Mesothelial cell of epicardium (in vitro differentiated cells): Measurements from ENCODE around the gene SYTL3. TPM values are rescaled to one million over a fixed set of nuclear protein-coding genes. Genes with fewer than 3 reads are reported as not detected.

Experiments
- DNase-seq, 2 experiments: peaks; one replicate each; pipeline ENCODE4 v3.0.0; 2021; ENCODE audit warnings: low spot score in 2 of 2; ENCODE audit not compliant: unreplicated experiment in 2 of 2
- H3K27ac Mint-ChIP-seq: 2 replicates; pipeline ENCODE4 v1.8.0; 2021; ENCODE audit warnings: mixed read lengths
- H3K27me3 Mint-ChIP-seq: 2 replicates; pipeline ENCODE4 v1.8.0; 2021; ENCODE audit warnings: low read depth, mixed read lengths
- H3K36me3 Mint-ChIP-seq: 2 replicates; pipeline ENCODE4 v1.8.0; 2021; ENCODE audit warnings: mixed read lengths
- H3K4me1 Mint-ChIP-seq: 2 replicates; pipeline ENCODE4 v1.8.0; 2021; ENCODE audit warnings: mixed read lengths
- H3K4me3 Mint-ChIP-seq: 2 replicates; pipeline ENCODE4 v1.8.0; 2021; ENCODE audit warnings: mild to moderate bottlenecking, moderate library complexity, mixed read lengths
- H3K9me3 Mint-ChIP-seq: 2 replicates; pipeline ENCODE4 v1.8.0; 2021; ENCODE audit warnings: mixed read lengths
- total RNA-seq: library from RNA; stranded (reverse); gene quantifications from 3 replicates; pipeline ENCODE4 v1.2.1, GENCODE V29; 2021
- TF ChIP-seq, protein P1 (sequence below): fragments of 200-600 bp; sonication (generic); IDR thresholded peaks from one replicate; pipeline ENCODE4 v1.5.0; 2021; ENCODE audit warnings: antibody characterized with exemption; ENCODE audit not compliant: unreplicated experiment

Gene SYTL3
- total RNA-seq, 1 donor from 2014 or later = 6.1 TPM

DNA sequence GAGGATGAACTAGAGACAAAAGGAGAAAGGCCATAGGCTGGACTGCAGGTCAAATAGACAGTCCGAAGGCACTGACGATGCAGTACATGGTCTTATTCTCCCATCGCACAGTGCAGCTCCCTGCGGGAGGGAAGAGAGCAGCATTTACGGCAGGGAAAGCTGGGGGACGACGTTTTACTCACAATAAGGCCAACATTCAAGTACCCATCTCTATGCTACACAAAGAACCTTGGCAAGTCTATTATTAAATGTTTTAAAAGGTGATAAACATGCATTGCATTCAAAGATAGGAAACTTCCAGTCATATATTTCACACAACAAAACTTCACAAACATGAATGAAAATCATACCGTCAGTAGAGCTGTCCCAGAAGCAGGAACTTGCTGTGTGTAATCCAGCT, 13.1 kb upstream of the SYTL3 start:
- TF ChIP-seq, protein P1, sequence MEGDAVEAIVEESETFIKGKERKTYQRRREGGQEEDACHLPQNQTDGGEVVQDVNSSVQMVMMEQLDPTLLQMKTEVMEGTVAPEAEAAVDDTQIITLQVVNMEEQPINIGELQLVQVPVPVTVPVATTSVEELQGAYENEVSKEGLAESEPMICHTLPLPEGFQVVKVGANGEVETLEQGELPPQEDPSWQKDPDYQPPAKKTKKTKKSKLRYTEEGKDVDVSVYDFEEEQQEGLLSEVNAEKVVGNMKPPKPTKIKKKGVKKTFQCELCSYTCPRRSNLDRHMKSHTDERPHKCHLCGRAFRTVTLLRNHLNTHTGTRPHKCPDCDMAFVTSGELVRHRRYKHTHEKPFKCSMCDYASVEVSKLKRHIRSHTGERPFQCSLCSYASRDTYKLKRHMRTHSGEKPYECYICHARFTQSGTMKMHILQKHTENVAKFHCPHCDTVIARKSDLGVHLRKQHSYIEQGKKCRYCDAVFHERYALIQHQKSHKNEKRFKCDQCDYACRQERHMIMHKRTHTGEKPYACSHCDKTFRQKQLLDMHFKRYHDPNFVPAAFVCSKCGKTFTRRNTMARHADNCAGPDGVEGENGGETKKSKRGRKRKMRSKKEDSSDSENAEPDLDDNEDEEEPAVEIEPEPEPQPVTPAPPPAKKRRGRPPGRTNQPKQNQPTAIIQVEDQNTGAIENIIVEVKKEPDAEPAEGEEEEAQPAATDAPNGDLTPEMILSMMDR = no peak
- H3K9me3 Mint-ChIP-seq = no peaks in the 10 kb centered on the region
- no peak for DNase-seq
- H3K4me1 Mint-ChIP-seq = peaks cover 39% of the 10 kb centered on the region
- H3K27me3 Mint-ChIP-seq = no peaks in the 10 kb centered on the region
- peak overlapping the region; percentile 47 for H3K27ac Mint-ChIP-seq
- no peak overlapping the region for H3K4me3 Mint-ChIP-seq
- H3K36me3 Mint-ChIP-seq = peaks cover 39% of the 10 kb centered on the region

DNA sequence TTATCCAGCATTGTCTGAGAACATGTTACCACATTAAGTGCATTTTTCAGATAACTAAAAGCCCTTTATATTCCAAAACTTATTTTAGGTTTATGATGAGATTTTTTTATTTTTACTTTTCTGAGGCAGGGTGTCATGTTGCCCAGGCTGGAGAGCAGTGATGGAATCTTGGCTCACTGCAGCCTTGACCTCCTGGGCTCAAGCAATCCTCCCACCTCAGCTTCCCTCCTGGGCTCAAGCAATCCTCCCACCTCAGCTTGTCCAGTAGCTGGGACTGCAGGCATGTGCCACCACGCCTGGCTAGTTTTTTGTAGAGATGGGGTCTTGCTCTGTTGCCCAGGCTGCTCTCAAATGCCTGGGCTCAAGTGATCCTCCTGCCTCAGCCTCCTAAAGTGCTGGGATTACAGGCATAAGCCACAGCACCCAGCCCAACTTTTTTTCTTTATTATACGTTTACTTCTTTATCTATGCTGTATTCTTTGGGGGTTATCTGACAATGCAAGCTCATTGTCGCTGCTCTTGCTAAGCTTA, 11.5 kb upstream of the SYTL3 start:
- TF ChIP-seq, protein P1 = no peak
- peaks cover 34% of the 10 kb centered on the region for H3K36me3 Mint-ChIP-seq
- H3K9me3 Mint-ChIP-seq = no peaks in the 10 kb centered on the region
- no peak for DNase-seq
- peaks cover 45% of the 10 kb centered on the region for H3K4me1 Mint-ChIP-seq
- peak overlapping the region; percentile 49 for H3K27ac Mint-ChIP-seq
- no peaks in the 10 kb centered on the region for H3K27me3 Mint-ChIP-seq
- no peak overlapping the region for H3K4me3 Mint-ChIP-seq

DNA sequence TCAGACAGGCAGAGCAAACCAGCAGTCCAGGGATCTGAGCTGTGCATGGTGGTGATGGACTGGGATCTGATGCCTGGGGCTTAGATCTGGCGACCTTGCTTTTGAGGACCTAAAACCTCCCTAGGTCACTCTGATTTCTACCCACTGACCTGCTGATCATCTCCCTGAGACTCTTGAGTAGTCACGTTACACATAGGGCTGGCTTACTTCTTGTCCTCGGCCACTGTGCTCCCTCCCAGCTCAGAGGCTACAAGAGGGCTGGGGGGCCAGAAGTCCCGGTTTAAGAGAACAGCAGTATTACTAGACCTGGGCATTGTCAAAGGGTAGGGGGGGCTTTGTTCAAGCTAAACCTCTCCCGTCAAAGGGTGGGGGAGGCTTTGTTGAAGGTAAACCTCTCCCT, 10.8 kb upstream of the SYTL3 start:
- peaks cover 34% of the 10 kb centered on the region for H3K36me3 Mint-ChIP-seq
- H3K4me1 Mint-ChIP-seq = peaks cover 50% of the 10 kb centered on the region
- no peaks in the 10 kb centered on the region for H3K9me3 Mint-ChIP-seq
- H3K4me3 Mint-ChIP-seq = no peak overlapping the region
- DNase-seq = no peak
- no peaks in the 10 kb centered on the region for H3K27me3 Mint-ChIP-seq
- TF ChIP-seq, protein P1 = no peak
- H3K27ac Mint-ChIP-seq = peak overlapping the region; percentile 49

DNA sequence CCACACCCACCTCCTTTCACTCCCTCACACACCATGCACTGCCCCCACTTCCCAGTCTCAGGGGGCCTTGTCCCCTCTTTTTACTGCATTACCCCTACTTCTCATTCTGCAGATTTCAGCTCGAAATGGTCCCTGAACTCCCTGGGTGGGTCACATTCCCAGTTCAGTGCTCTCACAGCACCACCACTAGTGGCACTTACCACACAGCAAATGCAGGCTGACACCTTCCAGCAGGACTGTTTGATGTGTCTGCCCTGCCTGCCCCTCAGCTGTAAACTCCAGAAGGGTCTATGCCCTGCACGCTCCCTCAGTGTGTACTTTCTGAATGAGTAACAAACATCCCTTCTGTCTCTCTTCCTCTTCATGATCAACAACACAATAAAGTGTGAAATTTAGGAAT, 9.3 kb upstream of the SYTL3 start:
- TF ChIP-seq, protein P1 = no peak
- peak overlapping the region; percentile 55 for H3K27ac Mint-ChIP-seq
- DNase-seq = no peak
- H3K27me3 Mint-ChIP-seq = no peaks in the 10 kb centered on the region
- H3K4me1 Mint-ChIP-seq = peaks cover 49% of the 10 kb centered on the region
- no peaks in the 10 kb centered on the region for H3K9me3 Mint-ChIP-seq
- H3K36me3 Mint-ChIP-seq = peaks cover 31% of the 10 kb centered on the region
- no peak overlapping the region for H3K4me3 Mint-ChIP-seq

DNA sequence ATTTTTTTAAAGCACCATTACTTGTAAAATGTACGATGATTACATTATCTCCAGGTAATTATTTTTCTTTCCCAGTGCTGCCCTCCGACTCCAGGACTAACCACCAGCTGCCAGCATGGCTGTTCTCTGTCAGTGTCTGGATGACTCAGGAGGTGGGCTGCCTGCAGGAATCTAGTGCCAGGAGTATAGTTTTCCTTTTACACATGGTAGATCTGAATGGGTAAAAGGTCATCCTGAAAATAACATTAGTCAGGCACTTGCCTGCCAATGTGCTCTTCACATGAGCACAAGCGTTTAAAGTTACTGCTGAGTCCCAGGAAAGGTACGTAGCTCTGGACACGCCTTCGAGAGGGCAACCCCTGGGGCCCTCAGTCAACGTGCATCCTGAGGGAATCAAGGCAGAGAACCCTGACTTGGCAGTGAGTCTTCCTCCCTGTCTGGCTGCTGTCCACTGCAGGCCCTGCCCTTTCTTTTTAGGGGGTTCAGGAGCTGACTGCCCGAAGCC, 7.7 kb upstream of the SYTL3 start:
- Mint-ChIP-seq H3K9me3 (no peaks in the 10 kb centered on the region), H3K36me3 (peaks cover 18% of the 10 kb centered on the region), H3K4me1 (peaks cover 61% of the 10 kb centered on the region), H3K4me3 (peak overlapping the region; percentile 98), H3K27ac (peak overlapping the region; percentile 79), H3K27me3 (no peaks in the 10 kb centered on the region)
- TF ChIP-seq, protein P1 = no peak
- no peak for DNase-seq

DNA sequence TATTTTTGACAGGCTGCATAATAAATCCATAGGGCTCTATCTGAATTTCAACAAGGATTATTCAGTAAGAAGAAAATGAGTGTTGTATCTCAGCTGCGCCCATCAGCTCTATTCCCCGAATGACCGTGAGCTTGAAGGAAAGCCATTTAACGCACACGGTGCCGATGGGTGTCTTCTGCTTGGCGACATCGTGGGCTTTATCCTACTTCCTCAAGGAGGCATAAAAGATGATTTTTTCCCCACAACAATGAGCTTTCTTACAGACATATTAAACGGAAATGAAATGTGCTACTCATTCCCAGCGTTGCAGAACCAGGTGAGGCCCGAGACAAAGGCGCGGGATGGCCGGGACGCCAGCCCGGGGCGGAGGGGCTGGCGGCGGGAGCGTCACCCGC, 6.0 kb upstream of the SYTL3 start:
- peak overlapping the region; percentile 98 for H3K4me3 Mint-ChIP-seq
- no peaks in the 10 kb centered on the region for H3K9me3 Mint-ChIP-seq
- H3K4me1 Mint-ChIP-seq = peaks cover 67% of the 10 kb centered on the region
- H3K27ac Mint-ChIP-seq = peak overlapping the region; percentile 99
- TF ChIP-seq, protein P1 = no peak
- peaks cover 13% of the 10 kb centered on the region for H3K36me3 Mint-ChIP-seq
- no peak for DNase-seq
- no peaks in the 10 kb centered on the region for H3K27me3 Mint-ChIP-seq
